RWPE2 (cell line): ENCODE data around the gene SLC25A48.
A peak's percentile ranks its signal among the peaks of the same experiment; 100 is the strongest.
"Not testable (repeated sequence)": the region's sequence is repeated elsewhere in the genome, so short reads cannot be mapped to it uniquely, and the experiment has no call there.

Experiments used
- ATAC-seq: fragments of 200-7000 bp; cut with Tn5 transposase; 3 replicates; pipeline ENCODE4 v1.9.1; 2021; ENCODE audit warnings: low read depth
- DNase-seq: peaks from one replicate; pipeline ENCODE4 v3.0.0-alpha.2; 2020; ENCODE audit warnings: low spot score
- H3K27ac ChIP-seq: fragments of 450-650 bp; 2 replicates; pipeline ENCODE4 v1.5.1; 2017; ENCODE audit warnings: mild to moderate bottlenecking; ENCODE audit not compliant: poor library complexity, severe bottlenecking
- H3K27me3 ChIP-seq: fragments of 250-450 bp; sonication (Bioruptor Pico); 2 replicates; pipeline ENCODE4 v1.5.1; 2021; ENCODE audit warnings: mild to moderate bottlenecking, moderate library complexity; ENCODE audit not compliant: insufficient read depth, poor library complexity, severe bottlenecking
- H3K36me3 ChIP-seq: fragments of 250-450 bp; sonication (Bioruptor Pico); 2 replicates; pipeline ENCODE4 v1.5.1; 2020; ENCODE audit warnings: low read depth, mild to moderate bottlenecking, moderate library complexity
- H3K4me1 ChIP-seq: fragments of 250-450 bp; sonication (Bioruptor Pico); 2 replicates; pipeline ENCODE4 v1.5.1; 2021; ENCODE audit warnings: mild to moderate bottlenecking, moderate library complexity; ENCODE audit not compliant: insufficient read depth, poor library complexity, severe bottlenecking
- H3K4me3 ChIP-seq: fragments of 250-450 bp; sonication (Bioruptor Pico); 2 replicates; pipeline ENCODE4 v1.5.1; 2021; ENCODE audit warnings: mild to moderate bottlenecking, moderate library complexity; ENCODE audit not compliant: severe bottlenecking
- H3K9me3 ChIP-seq: fragments of 250-450 bp; sonication (Bioruptor Pico); 2 replicates; pipeline ENCODE4 v1.5.1; 2021; ENCODE audit warnings: mild to moderate bottlenecking, moderate library complexity; ENCODE audit not compliant: severe bottlenecking
- CTCF ChIP-seq: fragments of 450-650 bp; IDR thresholded peaks from one replicate; pipeline ENCODE4 v1.5.1; 2017; ENCODE audit warnings: mild to moderate bottlenecking, moderate library complexity; ENCODE audit not compliant: poor library complexity, severe bottlenecking

Gene SLC25A48

GRCh38 chr5:135857630-135858311, 23.3 kb downstream of the SLC25A48 start:
- ATAC-seq (no peak; the same call in 2 of the 3 replicates), DNase-seq (peak; percentile 40)
- Histone ChIP-seq H3K36me3 (no peaks in the 10 kb centered on the region), H3K9me3 (no peaks in the 10 kb centered on the region), H3K27me3 (no peaks in the 10 kb centered on the region), H3K27ac (no peak overlapping the region), H3K4me3 (no peak overlapping the region), H3K4me1 (no peaks in the 10 kb centered on the region)
- TF ChIP-seq CTCF = no peak

- H3K27me3 ChIP-seq, H3K27ac ChIP-seq, H3K9me3 ChIP-seq, H3K36me3 ChIP-seq, ATAC-seq, DNase-seq, H3K4me3 ChIP-seq, H3K4me1 ChIP-seq: not testable (repeated sequence)
Observed at GRCh38 chr5:135859186-135859585, 24.7 kb downstream of the SLC25A48 start.

- no peaks in the 10 kb centered on the region for H3K4me1 ChIP-seq
- no peak overlapping the region for H3K27ac ChIP-seq
- H3K4me3 ChIP-seq = no peak overlapping the region
- no peaks in the 10 kb centered on the region for H3K9me3 ChIP-seq
- H3K36me3 ChIP-seq = no peaks in the 10 kb centered on the region
- DNase-seq (no peak), ATAC-seq (no peak)
- no peak for TF ChIP-seq CTCF
- no peaks in the 10 kb centered on the region for H3K27me3 ChIP-seq
Observed at GRCh38 chr5:135859641-135860040, 25.2 kb downstream of the SLC25A48 start.

- ATAC-seq (no peak), DNase-seq (no peak)
- Histone ChIP-seq H3K4me1 (no peaks in the 10 kb centered on the region), H3K36me3 (no peaks in the 10 kb centered on the region), H3K4me3 (no peak overlapping the region), H3K9me3 (no peaks in the 10 kb centered on the region), H3K27ac (no peak overlapping the region), H3K27me3 (no peaks in the 10 kb centered on the region)
- no peak for TF ChIP-seq CTCF
Observed at GRCh38 chr5:135861641-135862040, 27.2 kb downstream of the SLC25A48 start.

- no peak for ATAC-seq
Observed at GRCh38 chr5:135862086-135862485, 27.6 kb downstream of the SLC25A48 start.

More at GRCh38 chr5:135862086-135862485, 27.6 kb downstream of the SLC25A48 start:
- Histone ChIP-seq H3K4me3 (no peak overlapping the region), H3K27me3 (no peaks in the 10 kb centered on the region), H3K36me3 (no peaks in the 10 kb centered on the region), H3K9me3 (no peaks in the 10 kb centered on the region), H3K27ac (no peak overlapping the region), H3K4me1 (no peaks in the 10 kb centered on the region)
- no peak for TF ChIP-seq CTCF
- no peak for DNase-seq
